HG03442 (cell line): Measurements from ENCODE around the gene ASXL1.
"Not testable (repeated sequence)": the region's sequence is repeated elsewhere in the genome, so short reads cannot be mapped to it uniquely, and the experiment has no call there.

ENCODE experiments used
- ATAC-seq: cut with Tn5 transposase; IDR thresholded peaks from one replicate; pipeline ENCODE4 v1.9.1; 2021; ENCODE audit warnings: mild to moderate bottlenecking, moderate library complexity; ENCODE audit not compliant: unreplicated experiment

ASXL1 gene

GRCh38 chr20:32336918-32337347 lies 21.2 kb upstream of the ASXL1 start:
- ATAC-seq: no peak

- no peak for ATAC-seq
Measured at GRCh38 chr20:32337937-32338661, 20.0 kb upstream of the ASXL1 start.

- no peak for ATAC-seq
Measured at GRCh38 chr20:32338665-32339064, 19.5 kb upstream of the ASXL1 start.

GRCh38 chr20:32339116-32339515 lies 19.0 kb upstream of the ASXL1 start:
- ATAC-seq: no peak

- not testable (repeated sequence) for ATAC-seq
Measured at GRCh38 chr20:32341053-32341452, 17.1 kb upstream of the ASXL1 start.

GRCh38 chr20:32343439-32343838 lies 14.7 kb upstream of the ASXL1 start:
- ATAC-seq: no peak

GRCh38 chr20:32344835-32345506 lies 13.2 kb upstream of the ASXL1 start:
- ATAC-seq: no peak

GRCh38 chr20:32348207-32348606 lies 9.9 kb upstream of the ASXL1 start:
- ATAC-seq: no peak

GRCh38 chr20:32350421-32350820 lies 7.7 kb upstream of the ASXL1 start:
- ATAC-seq: no peak

GRCh38 chr20:32352121-32352720 lies 5.9 kb upstream of the ASXL1 start:
- no peak for ATAC-seq

- ATAC-seq: no peak
Measured at GRCh38 chr20:32353848-32354496, 4.2 kb upstream of the ASXL1 start.

GRCh38 chr20:32354592-32355416 lies 3.3 kb upstream of the ASXL1 start:
- peak; percentile 18 for ATAC-seq

GRCh38 chr20:32355417-32355841 lies 2.7 kb upstream of the ASXL1 start:
- no peak for ATAC-seq

- ATAC-seq: not testable (repeated sequence)
Measured at GRCh38 chr20:32355907-32356621, 2.1 kb upstream of the ASXL1 start.

GRCh38 chr20:32356622-32357374 lies 1.3 kb upstream of the ASXL1 start:
- ATAC-seq: no peak

- ATAC-seq: no peak
Measured at GRCh38 chr20:32357375-32357868, 709 bp upstream of the ASXL1 start.

- no peak for ATAC-seq
Measured at GRCh38 chr20:32358632-32358882, 426 bp downstream of the ASXL1 start.

GRCh38 chr20:32358883-32359632 lies 927 bp downstream of the ASXL1 start:
- no peak for ATAC-seq
